ENCODE results near the gene KCNN1. TPM values are rescaled to one million over a fixed set of nuclear protein-coding genes. Genes with fewer than 3 reads are reported as not detected.
A peak's percentile ranks its signal among the peaks of the same experiment; 100 is the strongest.
"Not testable (repeated sequence)": the region's sequence is repeated elsewhere in the genome, so short reads cannot be mapped to it uniquely, and the experiment has no call there.

Gene KCNN1
- total and polyA plus RNA-seq, 2 experiments from 2014 or later = 26.7 to 28.0 TPM

DNA sequence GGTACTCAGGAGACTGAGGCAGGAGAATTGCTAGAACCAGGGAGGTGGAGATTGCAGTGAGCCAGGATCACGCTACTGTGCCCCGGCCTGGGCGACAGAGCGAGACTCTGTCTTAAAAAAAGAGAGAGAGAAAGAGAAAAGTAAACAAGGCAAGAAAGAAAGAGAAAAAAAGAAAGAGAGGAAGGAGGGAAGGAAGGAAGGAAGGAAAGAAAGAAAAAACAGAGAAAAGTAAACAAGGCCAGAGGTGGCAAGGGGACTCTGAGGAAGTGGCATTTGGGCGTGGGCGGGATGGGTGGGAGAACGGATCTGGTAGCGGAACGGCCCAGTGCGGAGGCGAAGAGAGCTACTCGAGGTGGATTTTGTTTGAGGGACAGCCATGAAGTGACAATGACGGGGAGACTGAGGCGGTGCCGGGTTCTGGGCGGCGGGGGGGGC is 33.6 kb downstream of the KCNN1 start:
- TF ChIP-seq, protein P1, sequence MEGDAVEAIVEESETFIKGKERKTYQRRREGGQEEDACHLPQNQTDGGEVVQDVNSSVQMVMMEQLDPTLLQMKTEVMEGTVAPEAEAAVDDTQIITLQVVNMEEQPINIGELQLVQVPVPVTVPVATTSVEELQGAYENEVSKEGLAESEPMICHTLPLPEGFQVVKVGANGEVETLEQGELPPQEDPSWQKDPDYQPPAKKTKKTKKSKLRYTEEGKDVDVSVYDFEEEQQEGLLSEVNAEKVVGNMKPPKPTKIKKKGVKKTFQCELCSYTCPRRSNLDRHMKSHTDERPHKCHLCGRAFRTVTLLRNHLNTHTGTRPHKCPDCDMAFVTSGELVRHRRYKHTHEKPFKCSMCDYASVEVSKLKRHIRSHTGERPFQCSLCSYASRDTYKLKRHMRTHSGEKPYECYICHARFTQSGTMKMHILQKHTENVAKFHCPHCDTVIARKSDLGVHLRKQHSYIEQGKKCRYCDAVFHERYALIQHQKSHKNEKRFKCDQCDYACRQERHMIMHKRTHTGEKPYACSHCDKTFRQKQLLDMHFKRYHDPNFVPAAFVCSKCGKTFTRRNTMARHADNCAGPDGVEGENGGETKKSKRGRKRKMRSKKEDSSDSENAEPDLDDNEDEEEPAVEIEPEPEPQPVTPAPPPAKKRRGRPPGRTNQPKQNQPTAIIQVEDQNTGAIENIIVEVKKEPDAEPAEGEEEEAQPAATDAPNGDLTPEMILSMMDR (IDR thresholded peaks at IDR 0.05; ENCODE audit: low read depth, low read length) = no peak
- DNase-seq (ENCODE audit: low read depth in 1 of 2, low spot score in 1 of 2) = no peak

DNA sequence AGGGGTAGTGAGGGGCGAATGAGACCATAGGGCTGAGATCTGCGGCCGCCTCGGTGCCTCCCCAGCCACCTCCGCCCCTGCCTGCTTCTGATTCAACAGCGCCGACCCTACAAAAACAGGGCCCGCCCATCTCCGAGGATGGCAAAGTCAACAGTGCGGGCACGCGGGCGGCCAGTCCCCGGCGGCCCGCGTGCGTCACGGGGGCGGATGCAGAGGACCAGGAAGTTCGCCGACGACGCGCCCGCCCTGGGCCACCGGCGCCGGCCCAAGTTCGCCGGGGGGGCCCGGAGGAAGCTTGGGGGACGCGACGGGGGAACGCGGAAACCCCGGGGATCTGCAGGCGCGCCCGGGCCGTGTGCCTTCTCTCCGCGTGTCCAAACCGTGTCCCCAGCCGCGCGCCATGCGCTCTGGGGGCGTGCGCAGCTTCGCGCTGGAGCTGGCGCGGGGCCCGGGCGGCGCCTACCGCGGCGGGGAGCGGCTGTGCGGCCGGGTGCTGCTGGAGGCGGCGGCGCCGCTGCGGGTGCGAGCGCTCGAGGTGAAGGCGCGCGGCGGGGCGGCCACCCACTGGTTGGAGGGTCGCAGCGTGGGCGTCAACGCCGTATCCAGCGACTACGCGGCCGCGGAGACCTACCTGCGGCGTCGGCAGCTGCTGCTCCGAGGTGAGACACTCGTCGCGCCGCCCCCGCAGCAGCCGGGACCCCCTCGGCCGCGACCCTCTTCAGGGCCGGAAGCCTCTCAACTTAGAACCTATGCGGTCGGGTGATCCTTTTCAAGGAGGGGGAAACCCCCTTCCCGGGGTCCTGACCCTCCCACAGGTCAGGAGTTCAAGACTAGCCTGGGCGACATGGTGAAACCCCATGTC is 34.2 kb downstream of the KCNN1 start:
- H3K9me3 ChIP-seq (ENCODE audit: low read depth) = no peaks in the 10 kb centered on the region
- peaks cover 22% of the 10 kb centered on the region for H3K27me3 ChIP-seq
- no peak overlapping the region for H3K27ac ChIP-seq
- TF ChIP-seq, protein P1 (IDR thresholded peaks at IDR 0.05; ENCODE audit: low read depth, low read length) = no peak
- H3K4me1 ChIP-seq (ENCODE audit: low read depth) = no peaks in the 10 kb centered on the region
- H3K4me3 ChIP-seq = peak overlapping the region; percentile 45
- peak; percentile 53 to 85 for DNase-seq (ENCODE audit: low read depth in 1 of 2, low spot score in 1 of 2)
- no peaks in the 10 kb centered on the region for H3K36me3 ChIP-seq

More for the DNA sequence above, 33.6 kb downstream of the KCNN1 start:
- Histone ChIP-seq H3K27ac (no peak overlapping the region), H3K4me3 (peak overlapping the region; percentile 45), H3K27me3 (peaks cover 22% of the 10 kb centered on the region), H3K36me3 (no peaks in the 10 kb centered on the region), H3K4me1 (ENCODE audit: low read depth) (no peaks in the 10 kb centered on the region), H3K9me3 (ENCODE audit: low read depth) (no peaks in the 10 kb centered on the region)

DNA sequence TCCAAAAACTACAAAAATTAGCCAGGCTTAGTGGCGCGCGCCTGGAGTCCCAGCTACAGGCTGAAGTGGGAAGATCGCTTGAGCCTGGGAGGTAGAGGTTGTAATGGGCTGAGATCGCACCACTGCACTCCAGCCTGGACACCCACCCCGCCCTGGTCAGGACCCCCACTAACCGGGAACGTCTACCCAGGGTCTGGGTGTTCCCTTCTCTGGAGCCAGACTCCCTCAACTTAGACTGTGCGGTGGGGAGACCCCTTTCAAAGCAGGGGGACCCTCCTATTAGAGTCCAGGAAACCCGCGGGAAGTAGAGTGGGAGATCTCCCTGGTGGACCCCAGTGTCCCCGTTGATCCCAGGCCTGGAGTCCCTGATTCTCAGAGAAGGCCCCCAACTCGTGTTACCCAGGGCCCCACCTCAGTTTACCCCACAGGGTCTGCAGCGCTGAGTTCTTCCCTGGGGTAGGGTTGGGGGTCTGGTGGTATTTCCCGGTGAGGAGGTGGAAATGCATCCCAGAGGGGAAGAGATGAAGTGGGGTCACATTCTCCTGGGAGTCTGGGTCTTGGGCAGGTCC is 35.0 kb downstream of the KCNN1 start:
- Histone ChIP-seq H3K4me3 (peak overlapping the region; percentile 45), H3K9me3 (ENCODE audit: low read depth) (no peaks in the 10 kb centered on the region), H3K36me3 (no peaks in the 10 kb centered on the region), H3K4me1 (ENCODE audit: low read depth) (no peaks in the 10 kb centered on the region), H3K27me3 (peaks cover 22% of the 10 kb centered on the region), H3K27ac (no peak overlapping the region)
- no peak for DNase-seq (ENCODE audit: low read depth in 1 of 2, low spot score in 1 of 2)
- TF ChIP-seq, protein P1 (IDR thresholded peaks at IDR 0.05; ENCODE audit: low read depth, low read length) = no peak

DNA sequence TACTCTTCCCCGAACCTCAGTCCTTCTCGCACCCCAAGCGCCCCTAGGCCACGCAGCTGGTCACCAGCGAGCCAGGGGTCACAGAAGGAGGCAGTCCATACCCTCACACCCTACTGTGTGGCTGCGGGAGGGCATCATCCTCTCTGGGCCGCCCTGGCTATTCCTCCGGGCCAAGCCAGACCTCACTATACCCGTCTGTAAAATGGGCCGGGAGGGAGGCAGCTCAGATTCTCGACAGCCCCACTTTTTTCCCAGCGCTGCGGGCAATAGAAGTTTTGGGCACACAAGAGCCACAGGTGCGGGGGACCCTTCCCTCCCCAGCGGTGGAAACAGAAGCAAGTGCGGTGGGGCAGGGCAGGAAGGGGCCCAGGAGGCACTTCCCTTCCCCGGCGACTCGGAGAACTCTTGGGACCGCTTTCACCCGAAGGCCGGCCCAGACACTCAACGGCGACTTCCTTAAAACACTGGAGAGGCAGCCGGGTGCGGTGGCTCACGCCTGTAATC is 35.5 kb downstream of the KCNN1 start:
- H3K4me1 ChIP-seq (ENCODE audit: low read depth) = no peaks in the 10 kb centered on the region
- DNase-seq (ENCODE audit: low read depth in 1 of 2, low spot score in 1 of 2) = no peak
- H3K27me3 ChIP-seq = peaks cover 22% of the 10 kb centered on the region
- H3K36me3 ChIP-seq = no peaks in the 10 kb centered on the region
- H3K4me3 ChIP-seq = no peak overlapping the region
- TF ChIP-seq, protein P1 (IDR thresholded peaks at IDR 0.05; ENCODE audit: low read depth, low read length) = no peak
- no peak overlapping the region for H3K27ac ChIP-seq
- no peaks in the 10 kb centered on the region for H3K9me3 ChIP-seq (ENCODE audit: low read depth)

DNA sequence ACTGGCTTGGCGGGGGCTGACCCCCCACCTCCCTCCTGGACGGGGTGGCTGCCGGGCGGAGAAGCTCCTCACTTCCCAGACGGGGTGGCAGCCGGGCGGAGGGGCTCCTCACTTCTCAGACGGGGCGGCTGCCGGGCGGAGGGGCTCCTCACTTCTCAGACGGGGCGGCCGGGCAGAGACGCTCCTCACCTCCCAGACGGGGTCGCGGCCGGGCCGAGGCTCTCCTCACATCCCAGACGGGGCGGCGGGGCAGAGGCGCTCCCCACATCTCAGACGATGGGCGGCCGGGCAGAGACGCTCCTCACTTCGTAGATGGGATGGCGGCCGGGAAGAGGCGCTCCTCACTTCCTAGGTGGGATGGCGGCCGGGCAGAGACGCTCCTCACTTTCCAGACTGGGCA is 38.8 kb downstream of the KCNN1 start:
- H3K4me3 ChIP-seq; H3K27ac ChIP-seq; H3K36me3 ChIP-seq; H3K9me3 ChIP-seq (ENCODE audit: low read depth); DNase-seq (ENCODE audit: low read depth in 1 of 2, low spot score in 1 of 2); H3K4me1 ChIP-seq (ENCODE audit: low read depth): not testable (repeated sequence)
- peaks cover 21% of the 10 kb centered on the region for H3K27me3 ChIP-seq
